Lower leg skin (tissue), 4 donors: Measurements from ENCODE around the gene ASIC3. TPM values are rescaled to one million over a fixed set of nuclear protein-coding genes. Genes with fewer than 3 reads are reported as not detected.

Experiments used
- DNase-seq, 2 donors: peaks; one replicate each; pipeline ENCODE4 v3.0.0-alpha.2; 2019; ENCODE audit warnings: low spot score in 2 of 2
- H3K4me3 ChIP-seq: fragments of 200-600 bp; sonication (generic); 2 replicates; pipeline ENCODE4 v1.5.1; 2017; ENCODE audit warnings: mild to moderate bottlenecking, low read depth; ENCODE audit not compliant: poor library complexity, severe bottlenecking
- CTCF ChIP-seq, 3 donors: fragments of 450-650 bp; IDR thresholded peaks; one replicate each; pipeline ENCODE4 v1.5.1; 2016; ENCODE audit warnings: antibody characterized with exemption in 3 of 3, mild to moderate bottlenecking in 3 of 3, moderate library complexity in 2 of 3
- POLR2A ChIP-seq, 2 donors: fragments of 450-650 bp; IDR thresholded peaks; one replicate each; pipeline ENCODE4 v1.6.1; 2016 to 2017; ENCODE audit warnings: antibody characterized with exemption in 2 of 2, mild to moderate bottlenecking in 1 of 2, moderate library complexity in 1 of 2
- WGBS, 2 donors: methylation state at CpG; one replicate each; pipeline ENCODE4 v1.1.5; 2018; 5-methylcytosine and 5-hydroxymethylcytosine counted together
- intact Hi-C: fragments of 100-400 bp; cut with DNase I; formaldehyde crosslinking; loops from one replicate; pipeline ENCODE4 v1.15.0; 2023; ENCODE audit warnings: low total_unique reads
- total RNA-seq, 4 donors: library from RNA; depleted of rRNA; stranded (reverse); fragments of >200 nt; gene quantifications; one replicate each; pipeline ENCODE4 v1.1.0, GENCODE V29; 2016

Gene ASIC3
- total RNA-seq, 4 donors from 2014 or later = 2.3 to 2.9 (median 2.5) TPM

DNA sequence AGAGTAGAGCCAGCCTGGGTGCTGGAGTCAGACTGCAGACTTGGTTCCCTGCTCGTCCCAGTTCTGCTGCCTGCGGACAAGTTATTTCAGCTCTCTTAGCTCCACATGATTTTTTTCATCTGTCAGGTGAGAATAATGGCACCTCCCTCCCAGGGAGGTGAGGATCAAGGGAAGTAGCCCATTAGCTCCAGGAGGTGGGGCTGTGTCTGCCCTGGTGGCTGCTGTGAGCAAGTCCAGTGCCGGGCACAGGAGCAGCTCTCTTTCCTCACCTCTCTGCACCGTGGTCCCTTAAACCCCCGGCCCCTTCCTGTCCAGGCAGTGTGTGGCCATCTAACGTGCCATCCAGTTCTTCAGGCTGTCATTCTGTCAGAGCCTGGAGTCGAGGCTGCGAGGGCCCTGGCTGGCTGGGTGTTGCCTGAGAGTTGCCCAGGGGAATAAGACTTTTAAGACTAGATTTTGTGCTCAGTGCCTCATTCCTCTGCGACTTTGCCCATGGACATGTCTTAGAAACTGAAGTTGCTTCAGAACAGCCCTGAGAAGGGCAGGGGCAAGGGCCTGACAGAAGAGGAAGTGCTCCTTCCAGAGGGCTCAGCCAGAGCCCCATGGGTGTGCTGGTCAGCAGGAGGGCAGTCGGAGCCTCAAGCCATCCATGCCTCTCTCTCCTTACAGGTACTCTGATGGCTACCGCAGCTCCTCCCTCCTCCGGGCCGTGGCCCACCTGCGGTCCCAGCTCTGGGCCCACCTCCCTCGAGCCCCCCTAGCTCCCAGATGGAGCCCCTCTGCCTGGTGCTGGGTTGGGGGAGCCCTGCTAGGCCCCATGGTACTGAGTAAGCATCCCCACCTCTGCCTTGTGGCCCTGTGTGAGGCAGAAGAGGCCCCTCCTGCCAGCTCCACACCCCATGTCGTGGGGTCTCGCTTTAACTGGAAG lies 15.1 kb upstream of the ASIC3 start:
- WGBS, 2 donors = 73 to 77% methylated on average over 16 to 17 of the region's 17 CpGs
- intact Hi-C loops = no loop called here
- TF ChIP-seq POLR2A (IDR thresholded peaks at IDR 0.05) (no peak), CTCF (IDR thresholded peaks at IDR 0.05) (no peak)
- DNase-seq = no peak
- H3K4me3 ChIP-seq = no peak overlapping the region

- no peak for DNase-seq
- intact Hi-C loops = no loop called here
- no peak for TF ChIP-seq POLR2A (IDR thresholded peaks at IDR 0.05)
- no peak for TF ChIP-seq CTCF (IDR thresholded peaks at IDR 0.05)
- 97% methylated on average over 5 of the region's 5 CpGs for WGBS, 2 donors
- no peak overlapping the region for H3K4me3 ChIP-seq
Measured at GRCh38 chr7:151033864-151034249, 14.5 kb upstream of the ASIC3 start.

GRCh38 chr7:151034312-151035025 lies 13.9 kb upstream of the ASIC3 start:
- intact Hi-C loops = no loop called here
- 95 to 96% methylated on average over 14 to 18 of the region's 21 CpGs for WGBS, 2 donors
- TF ChIP-seq CTCF (IDR thresholded peaks at IDR 0.05) = no peak
- TF ChIP-seq POLR2A (IDR thresholded peaks at IDR 0.05) = no peak
- no peak for DNase-seq
- no peak overlapping the region for H3K4me3 ChIP-seq

DNA sequence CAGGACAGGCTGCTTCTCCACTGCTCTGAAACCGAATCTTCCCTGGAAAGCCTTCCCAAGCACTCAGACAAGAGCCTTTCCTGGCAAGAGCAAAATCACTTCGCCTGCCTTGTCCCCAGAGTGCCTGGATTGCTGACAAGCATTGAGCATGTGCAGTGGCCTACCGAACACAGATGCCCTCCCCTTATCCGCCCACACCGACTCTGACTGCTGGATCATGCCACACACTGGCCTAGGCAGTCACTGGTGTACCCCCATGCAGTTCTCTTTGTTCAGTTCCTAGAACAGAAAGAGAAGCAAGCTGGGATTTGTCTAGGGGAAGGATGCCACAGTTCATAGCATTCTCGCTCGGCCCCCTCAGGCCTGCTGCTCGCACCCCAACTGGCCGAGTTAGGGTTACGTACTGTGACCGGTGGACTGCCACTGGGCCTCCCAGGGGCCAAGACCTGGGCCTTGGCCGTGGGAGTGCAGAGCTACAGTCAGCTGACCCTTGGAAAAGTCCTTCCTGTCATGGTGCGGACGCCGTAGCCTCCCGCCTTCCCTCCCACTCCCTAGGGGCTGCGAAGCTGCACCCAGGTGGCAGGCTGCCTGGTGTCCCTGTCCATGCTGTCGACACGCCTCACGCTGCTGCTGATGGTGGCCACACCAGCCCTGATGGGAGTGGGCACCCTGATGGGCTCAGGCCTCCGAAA lies 13.2 kb upstream of the ASIC3 start:
- intact Hi-C loops = no loop called here
- H3K4me3 ChIP-seq = no peak overlapping the region
- no peak for TF ChIP-seq CTCF (IDR thresholded peaks at IDR 0.05)
- no peak for TF ChIP-seq POLR2A (IDR thresholded peaks at IDR 0.05)
- WGBS, 2 donors = 89% methylated on average over 21 of the region's 21 CpGs
- no peak for DNase-seq

DNA sequence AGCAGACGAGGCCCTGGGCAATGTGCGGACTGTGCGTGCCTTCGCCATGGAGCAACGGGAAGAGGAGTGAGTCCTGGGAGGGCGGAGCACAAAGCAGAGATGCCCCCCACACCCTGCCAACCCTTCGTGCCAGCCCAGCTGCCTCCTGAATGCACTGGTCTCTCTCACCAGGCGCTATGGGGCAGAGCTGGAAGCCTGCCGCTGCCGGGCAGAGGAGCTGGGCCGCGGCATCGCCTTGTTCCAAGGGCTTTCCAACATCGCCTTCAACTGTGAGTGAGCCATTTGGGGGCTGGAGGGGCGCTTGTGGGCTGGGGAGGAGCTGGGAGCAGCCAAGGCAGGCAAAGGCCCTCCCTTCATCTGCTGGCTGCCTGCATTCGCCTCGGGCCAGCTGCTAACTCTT lies 12.4 kb upstream of the ASIC3 start:
- intact Hi-C loops = no loop called here
- H3K4me3 ChIP-seq = no peak overlapping the region
- WGBS, 2 donors = 90 to 95% methylated on average over 12 to 14 of the region's 17 CpGs
- DNase-seq = no peak
- no peak for TF ChIP-seq CTCF (IDR thresholded peaks at IDR 0.05)
- no peak for TF ChIP-seq POLR2A (IDR thresholded peaks at IDR 0.05)
